Body of pancreas (tissue), 4 donors: ENCODE results near the gene MAST3. TPM values are rescaled to one million over a fixed set of nuclear protein-coding genes. Genes with fewer than 3 reads are reported as not detected.

Experiments used
- ATAC-seq: fragments of 150-250 bp; one replicate; pipeline ENCODE4 v1.9.1; 2016
- DNase-seq, 4 donors: peaks; one replicate each; pipeline ENCODE4 v3.0.0-alpha.2; 2019
- H3K27ac ChIP-seq, 4 donors: fragments of 200-600 bp; sonication (generic); 1 replicate in 3 of 4; 2 replicates in 1 of 4; pipeline versions ENCODE4 v1.5.1 to v1.6.1; 2016 to 2019; ENCODE audit warnings: mild to moderate bottlenecking in 1 of 4, mixed read lengths in 1 of 4, moderate library complexity in 1 of 4
- H3K27me3 ChIP-seq, 2 donors: fragments of 200-600 bp; sonication (generic); one replicate each; pipeline ENCODE4 v1.6.0; 2016; ENCODE audit warnings: mild to moderate bottlenecking in 1 of 2
- H3K36me3 ChIP-seq, 2 donors: fragments of 200-600 bp; sonication (generic); replicated peaks in 1 of 2; 2 replicates each; pipeline ENCODE4 v1.5.1; 2016; ENCODE audit warnings: low read depth in 2 of 2; ENCODE audit not compliant: insufficient read depth in 1 of 2
- H3K4me1 ChIP-seq: fragments of 200-600 bp; sonication (generic); one replicate; pipeline ENCODE4 v1.6.0; 2016
- H3K4me3 ChIP-seq, 2 donors: fragments of 200-600 bp; sonication (generic); 1 replicate in 1 of 2; 2 replicates in 1 of 2; pipeline ENCODE4 v1.5.1; 2016 to 2019
- H3K9me3 ChIP-seq, 3 donors: fragments of 200-600 bp; sonication (generic); 1 replicate in 2 of 3; 2 replicates in 1 of 3; pipeline ENCODE4 v1.5.1; 2016
- POLR2A ChIP-seq, 3 donors: fragments of 450-650 bp; IDR thresholded peaks; one replicate each; pipeline ENCODE4 v1.6.1; 2016; ENCODE audit warnings: antibody characterized with exemption in 3 of 3, mild to moderate bottlenecking in 2 of 3
- WGBS, 2 donors: methylation state at CpG; one replicate each; pipeline ENCODE4 v1.1.5; 2017; 5-methylcytosine and 5-hydroxymethylcytosine counted together
- intact Hi-C: fragments of 100-400 bp; cut with DNase I; formaldehyde crosslinking; loops from one replicate; pipeline ENCODE4 v1.15.1; 2023
- total RNA-seq, 2 donors: library from RNA; depleted of rRNA; stranded (reverse); fragments of >200 nt; gene quantifications; one replicate each; pipeline ENCODE4 v1.1.0, GENCODE V29; 2016
- TF ChIP-seq, protein P1 (sequence below), 7 experiments: fragments of 450-650 bp in 4 of 7; fragments of 200-600 bp in 3 of 7; sonication (generic) in 3 of 7; IDR thresholded peaks; one replicate each; pipeline ENCODE4 v1.5.1; 2016 to 2019; ENCODE audit warnings: antibody characterized with exemption in 7 of 7

MAST3 gene
- total RNA-seq, 2 donors from 2014 or later, result 17.6 to 35.3 TPM

DNA sequence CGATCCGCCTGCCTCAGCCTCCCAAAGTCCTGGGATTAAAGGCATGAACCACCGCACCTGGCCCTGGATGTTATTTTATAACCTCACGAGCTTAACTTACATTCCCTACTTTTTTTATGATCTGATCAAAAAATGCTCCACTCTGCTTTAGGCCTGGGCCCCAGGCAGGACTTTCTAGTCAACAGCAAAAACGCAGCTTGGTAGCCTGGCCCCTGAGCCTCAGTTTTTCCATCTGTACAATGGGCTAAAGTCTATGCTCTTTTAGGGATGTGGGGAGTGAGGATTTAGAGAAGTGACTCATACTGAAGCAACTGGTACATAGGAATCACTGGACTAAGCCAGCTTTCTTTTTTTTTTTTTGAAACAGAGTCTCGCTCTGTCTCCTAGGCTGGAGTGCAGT is 43.5 kb downstream of the MAST3 start:
- ATAC-seq, result no peak
- 92 to 94% methylated on average over 6 of the region's 6 CpGs for WGBS, 2 donors
- Histone ChIP-seq H3K27me3 (no peaks in the 10 kb centered on the region), H3K36me3 (peaks cover 17 to 45% of the 10 kb centered on the region in 2 donors), H3K4me3 (no peak overlapping the region), H3K9me3 (no peaks in the 10 kb centered on the region), H3K27ac (no peak overlapping the region), H3K4me1 (peaks cover 6% of the 10 kb centered on the region)
- intact Hi-C loops, result no loop called here
- TF ChIP-seq POLR2A (IDR thresholded peaks at IDR 0.05), result no peak
- TF ChIP-seq, protein P1, sequence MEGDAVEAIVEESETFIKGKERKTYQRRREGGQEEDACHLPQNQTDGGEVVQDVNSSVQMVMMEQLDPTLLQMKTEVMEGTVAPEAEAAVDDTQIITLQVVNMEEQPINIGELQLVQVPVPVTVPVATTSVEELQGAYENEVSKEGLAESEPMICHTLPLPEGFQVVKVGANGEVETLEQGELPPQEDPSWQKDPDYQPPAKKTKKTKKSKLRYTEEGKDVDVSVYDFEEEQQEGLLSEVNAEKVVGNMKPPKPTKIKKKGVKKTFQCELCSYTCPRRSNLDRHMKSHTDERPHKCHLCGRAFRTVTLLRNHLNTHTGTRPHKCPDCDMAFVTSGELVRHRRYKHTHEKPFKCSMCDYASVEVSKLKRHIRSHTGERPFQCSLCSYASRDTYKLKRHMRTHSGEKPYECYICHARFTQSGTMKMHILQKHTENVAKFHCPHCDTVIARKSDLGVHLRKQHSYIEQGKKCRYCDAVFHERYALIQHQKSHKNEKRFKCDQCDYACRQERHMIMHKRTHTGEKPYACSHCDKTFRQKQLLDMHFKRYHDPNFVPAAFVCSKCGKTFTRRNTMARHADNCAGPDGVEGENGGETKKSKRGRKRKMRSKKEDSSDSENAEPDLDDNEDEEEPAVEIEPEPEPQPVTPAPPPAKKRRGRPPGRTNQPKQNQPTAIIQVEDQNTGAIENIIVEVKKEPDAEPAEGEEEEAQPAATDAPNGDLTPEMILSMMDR (IDR thresholded peaks at IDR 0.05), result no peak
- no peak for DNase-seq

DNA sequence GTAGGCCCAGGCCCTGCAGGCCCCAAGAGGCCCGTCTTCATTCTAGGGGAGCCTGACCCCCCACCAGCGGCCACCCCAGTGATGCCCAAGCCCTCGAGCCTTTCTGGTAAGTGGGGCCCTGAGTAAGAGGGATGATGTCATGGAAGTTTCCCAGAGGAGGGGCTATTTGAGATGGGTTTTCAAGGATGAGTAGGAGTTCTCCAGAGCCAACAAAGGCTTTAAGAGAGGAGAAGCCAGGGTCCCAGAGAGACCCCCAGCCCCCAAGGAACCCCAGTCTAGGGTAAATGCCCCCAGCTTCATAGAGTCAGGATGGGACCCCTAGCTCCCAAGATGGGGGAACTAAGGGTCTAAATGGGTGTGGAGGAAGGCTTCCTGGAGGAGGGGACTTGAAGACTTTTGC is 46.3 kb downstream of the MAST3 start:
- DNase-seq, result no peak
- TF ChIP-seq, protein P1 (IDR thresholded peaks at IDR 0.05), result no peak
- no peak for TF ChIP-seq POLR2A (IDR thresholded peaks at IDR 0.05)
- no peak for ATAC-seq
- 100% methylated on average over 2 to 3 of the region's 3 CpGs for WGBS, 2 donors
- intact Hi-C loops, result no loop called here
- no peak overlapping the region for H3K27ac ChIP-seq
- H3K4me3 ChIP-seq, result no peak overlapping the region
- H3K4me1 ChIP-seq, result no peaks in the 10 kb centered on the region
- H3K36me3 ChIP-seq, result peaks cover 17 to 50% of the 10 kb centered on the region in 2 donors
- no peaks in the 10 kb centered on the region for H3K9me3 ChIP-seq
- H3K27me3 ChIP-seq, result no peaks in the 10 kb centered on the region

DNA sequence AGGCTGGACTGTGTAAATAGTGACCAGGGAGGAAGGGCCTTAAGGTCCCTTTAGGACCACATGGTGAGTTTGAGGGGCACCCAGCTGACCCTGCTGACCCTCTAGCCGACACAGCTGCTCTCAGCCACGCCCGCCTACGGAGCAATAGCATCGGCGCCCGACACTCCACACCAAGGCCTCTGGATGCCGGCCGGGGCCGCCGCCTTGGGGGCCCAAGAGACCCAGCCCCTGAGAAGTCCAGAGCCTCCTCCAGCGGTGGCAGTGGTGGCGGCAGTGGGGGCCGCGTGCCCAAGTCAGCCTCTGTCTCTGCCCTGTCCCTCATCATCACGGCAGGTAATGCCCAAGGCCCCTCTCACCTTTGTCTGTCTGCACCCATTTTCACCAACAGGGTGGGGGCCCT is 46.8 kb downstream of the MAST3 start:
- TF ChIP-seq, protein P1 (IDR thresholded peaks at IDR 0.05), result no peak
- no peak for TF ChIP-seq POLR2A (IDR thresholded peaks at IDR 0.05)
- WGBS, 2 donors, result 85 to 88% methylated on average over 9 to 11 of the region's 16 CpGs
- Histone ChIP-seq H3K4me3 (no peak overlapping the region), H3K4me1 (no peaks in the 10 kb centered on the region), H3K9me3 (no peaks in the 10 kb centered on the region), H3K27me3 (no peaks in the 10 kb centered on the region), H3K36me3 (peaks cover 17 to 50% of the 10 kb centered on the region in 2 donors), H3K27ac (no peak overlapping the region)
- intact Hi-C loops, result no loop called here
- DNase-seq (no peak), ATAC-seq (no peak)

DNA sequence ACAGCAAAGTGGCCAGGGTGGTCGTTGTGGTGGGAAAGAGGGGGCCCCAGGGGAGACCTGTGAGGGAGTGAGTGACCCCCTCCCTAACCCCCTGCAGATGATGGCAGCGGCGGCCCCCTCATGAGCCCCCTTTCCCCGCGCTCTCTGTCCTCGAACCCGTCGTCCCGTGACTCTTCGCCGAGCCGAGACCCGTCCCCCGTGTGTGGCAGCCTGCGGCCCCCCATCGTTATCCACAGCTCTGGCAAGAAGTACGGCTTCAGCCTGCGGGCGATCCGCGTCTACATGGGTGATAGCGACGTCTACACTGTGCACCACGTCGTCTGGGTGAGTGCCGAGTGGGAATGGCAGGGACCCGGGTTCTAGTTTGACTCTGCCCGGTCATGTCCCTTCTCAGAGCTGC is 47.3 kb downstream of the MAST3 start:
- intact Hi-C loops, result no loop called here
- WGBS, 2 donors, result 96 to 98% methylated on average over 24 to 28 of the region's 28 CpGs
- H3K4me1 ChIP-seq, result no peaks in the 10 kb centered on the region
- no peak for TF ChIP-seq POLR2A (IDR thresholded peaks at IDR 0.05)
- TF ChIP-seq, protein P1 (IDR thresholded peaks at IDR 0.05), result no peak
- DNase-seq (no peak), ATAC-seq (no peak)
- H3K27me3 ChIP-seq, result no peaks in the 10 kb centered on the region
- no peak overlapping the region for H3K27ac ChIP-seq
- no peaks in the 10 kb centered on the region for H3K9me3 ChIP-seq
- H3K4me3 ChIP-seq, result no peak overlapping the region
- peaks cover 17 to 50% of the 10 kb centered on the region in 2 donors for H3K36me3 ChIP-seq

DNA sequence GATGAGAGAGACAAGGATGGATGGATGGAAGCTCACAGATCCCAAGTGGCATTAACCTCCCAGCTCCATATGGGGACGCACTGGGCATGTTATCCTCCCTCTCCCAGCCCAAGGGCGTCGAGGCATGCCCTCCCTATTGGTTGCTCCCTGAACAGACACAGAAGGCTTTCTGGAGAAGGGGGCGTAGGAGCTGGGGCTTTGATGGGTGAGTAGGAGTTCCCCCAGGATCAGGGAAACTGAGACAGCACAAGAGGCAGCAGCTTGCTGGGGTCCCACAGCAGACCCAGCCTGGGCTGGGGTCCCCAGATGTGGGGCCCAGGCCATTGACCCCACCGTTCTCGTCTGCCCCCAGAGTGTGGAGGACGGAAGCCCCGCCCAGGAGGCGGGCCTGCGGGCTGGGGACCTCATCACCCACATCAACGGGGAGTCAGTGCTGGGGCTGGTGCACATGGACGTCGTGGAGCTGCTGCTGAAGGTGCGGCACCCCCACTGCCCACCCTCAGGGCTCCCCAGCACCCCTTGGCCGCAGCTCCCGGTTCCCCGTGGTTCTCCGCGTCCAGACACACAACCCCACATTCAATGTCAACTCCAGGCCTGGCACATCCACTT is 47.9 kb downstream of the MAST3 start:
- ATAC-seq (no peak), DNase-seq (no peak)
- intact Hi-C loops, result no loop called here
- Histone ChIP-seq H3K4me3 (no peak overlapping the region), H3K36me3 (peaks cover 17 to 47% of the 10 kb centered on the region in 2 donors), H3K27me3 (no peaks in the 10 kb centered on the region), H3K9me3 (no peaks in the 10 kb centered on the region), H3K27ac (no peak overlapping the region), H3K4me1 (no peaks in the 10 kb centered on the region)
- 89 to 95% methylated on average over 9 to 19 of the region's 19 CpGs for WGBS, 2 donors
- TF ChIP-seq POLR2A (IDR thresholded peaks at IDR 0.05), result no peak
- TF ChIP-seq, protein P1 (IDR thresholded peaks at IDR 0.05), result no peak
